NCI-H345 treated with DMSO at 0.1 percent for 48 hours (cell line): ENCODE measurements around the gene NELFB.
"Not testable (repeated sequence)": the region's sequence is repeated elsewhere in the genome, so short reads cannot be mapped to it uniquely, and the experiment has no call there.

Experiments used
- DNase-seq: peaks from one replicate; lab custom pipeline; 2025; ENCODE audit not compliant: unreplicated experiment; lab: John Stamatoyannopoulos, UW

Gene NELFB

DNA sequence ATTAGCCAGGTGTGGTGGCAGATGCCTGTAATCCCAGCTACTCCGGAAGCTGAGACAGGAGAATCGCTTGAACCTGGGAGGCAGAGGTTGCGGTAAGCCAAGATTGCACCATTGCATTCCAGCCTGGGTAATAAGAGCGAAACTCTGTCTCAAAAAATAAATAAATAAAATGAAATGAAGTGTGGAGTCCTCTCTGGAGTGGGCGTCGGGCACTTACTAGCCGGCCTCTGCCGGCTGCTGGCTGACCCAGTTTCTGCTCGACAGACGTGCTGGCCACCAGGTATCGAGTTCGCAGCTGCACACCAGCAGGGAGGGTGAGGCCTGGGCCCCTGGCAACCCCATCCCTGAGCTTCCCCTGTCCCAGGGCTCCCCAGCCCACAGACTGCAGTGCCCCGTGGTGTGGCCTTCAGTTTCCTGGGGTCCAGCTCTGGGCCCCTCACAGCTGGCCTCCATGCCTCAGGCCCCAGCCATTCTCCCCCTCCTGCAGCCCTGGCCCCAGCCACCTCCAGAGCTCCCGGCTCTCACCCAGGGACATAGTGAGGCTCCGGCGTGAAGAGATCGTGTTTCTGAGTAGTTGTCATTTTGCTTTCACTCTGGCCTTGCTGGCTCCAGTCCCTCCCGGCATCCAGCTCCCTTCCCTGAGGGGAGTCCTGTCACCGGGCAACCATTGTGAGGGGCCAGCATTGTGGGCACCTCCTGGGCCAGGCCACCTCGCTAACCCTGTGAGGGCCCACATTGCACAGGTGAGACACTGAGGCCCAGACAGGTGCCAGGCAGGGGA lies 7.8 kb upstream of the NELFB start:
- DNase-seq, result no peak

- no peak for DNase-seq
These were observed 7.3 kb upstream of the NELFB start for GRCh38 chr9:137247916-137248175.

- no peak for DNase-seq
These were observed 4.6 kb upstream of the NELFB start for GRCh38 chr9:137250329-137251193.

DNA sequence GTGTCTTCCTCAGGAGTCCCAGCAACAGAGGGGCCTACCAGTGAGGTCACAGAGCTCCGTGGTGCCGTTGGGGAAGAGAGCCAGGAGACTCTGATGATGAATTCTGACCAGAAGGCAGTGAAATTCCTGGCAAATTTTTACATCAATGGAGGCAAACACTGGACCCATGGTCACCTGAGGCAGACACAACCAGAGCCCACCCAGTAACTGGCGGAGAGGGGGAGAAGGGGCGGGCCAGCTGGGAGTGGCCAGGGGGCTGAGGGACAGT lies 4.0 kb upstream of the NELFB start, which contains the start of gene STPG3:
Gene STPG3 (plus strand): TSS at position 93 of the 268 bp plus-strand sequence. CDS start 1 bp downstream, at position 94.
- no peak for DNase-seq

DNA sequence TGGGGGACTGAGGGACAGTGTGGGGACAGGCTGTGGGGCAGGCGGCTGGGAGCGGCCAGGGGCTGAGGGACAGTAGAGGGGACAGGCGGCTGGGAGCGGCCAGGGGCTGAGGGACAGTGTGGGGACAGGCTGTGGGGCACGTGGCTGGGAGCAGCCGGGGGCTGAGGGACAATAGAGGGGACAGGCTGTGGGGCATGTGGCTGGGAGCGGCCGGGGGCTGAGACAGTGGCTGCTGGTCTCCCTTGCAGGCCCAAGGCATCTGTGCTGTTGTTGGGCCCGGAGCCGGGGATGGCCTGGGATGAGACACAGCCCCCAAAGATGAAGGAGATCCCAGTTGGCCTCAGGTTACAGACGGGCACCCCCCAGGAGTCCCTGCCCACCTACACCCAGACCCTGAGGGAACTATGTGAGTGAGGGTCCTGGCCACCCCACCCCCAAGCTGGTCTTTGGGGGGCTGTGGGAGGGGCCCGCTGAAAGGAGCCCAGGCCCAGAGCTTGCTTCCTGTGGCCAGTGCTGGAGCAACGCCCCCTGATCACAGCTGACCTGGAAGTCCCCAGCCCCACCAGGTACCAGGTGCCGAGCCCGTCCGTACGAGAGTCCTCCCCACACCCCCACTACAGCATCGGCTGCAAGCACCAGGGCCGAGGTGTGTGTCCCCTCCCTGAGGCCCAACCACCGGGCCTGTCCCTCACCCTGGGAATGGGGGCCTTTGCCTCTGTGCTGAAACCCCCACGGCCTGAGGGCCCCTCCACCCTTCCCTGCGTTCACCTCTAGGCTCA lies 3.4 kb upstream of the NELFB start:
- no peak for DNase-seq

DNA sequence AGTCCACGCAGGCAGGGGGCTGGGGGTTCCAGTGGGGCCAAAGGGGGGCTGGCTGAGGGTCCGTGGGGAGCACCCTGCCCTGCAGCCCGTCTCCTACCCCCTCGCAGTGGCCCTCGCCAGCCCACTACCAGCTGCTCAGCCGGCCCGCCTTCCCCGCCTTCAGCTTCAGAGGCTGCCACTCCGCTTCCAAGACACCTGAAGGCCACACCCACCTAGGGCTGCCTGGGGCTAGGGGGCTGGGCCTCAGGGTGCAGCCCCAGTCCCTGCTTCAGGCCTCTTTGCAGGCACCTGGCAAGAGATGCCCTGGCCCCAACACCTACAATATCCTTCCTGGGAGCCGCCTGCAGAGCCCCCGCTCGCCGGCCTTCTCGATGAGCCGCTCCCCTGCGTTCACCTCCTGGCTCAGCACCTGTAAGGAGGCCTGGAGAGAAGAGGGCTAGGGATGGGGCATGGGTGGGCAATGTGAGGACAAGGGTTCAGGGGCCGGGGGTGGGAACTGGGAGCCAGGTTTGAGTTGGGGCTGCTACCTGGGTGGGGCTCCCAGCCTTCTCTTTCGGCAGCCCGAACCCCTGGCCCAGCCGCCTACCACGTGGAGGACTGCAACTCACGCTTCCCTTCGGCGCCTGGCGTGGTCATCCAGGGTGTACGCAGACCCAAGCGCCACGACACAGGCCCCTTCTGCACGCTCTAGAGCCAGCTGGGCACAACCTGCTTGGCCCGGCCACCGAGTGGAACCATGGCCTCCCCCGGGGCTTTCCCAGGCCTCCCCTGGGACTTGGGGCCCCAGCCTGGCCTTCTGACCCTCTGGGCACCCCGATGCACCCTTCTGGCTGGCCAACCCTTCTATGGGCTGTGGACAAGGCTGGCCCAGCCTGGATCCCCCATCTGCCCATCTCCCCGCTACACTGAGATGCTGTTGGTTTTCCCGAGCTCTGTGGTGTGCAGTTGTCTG lies 2.3 kb upstream of the NELFB start:
- DNase-seq, result no peak

DNA sequence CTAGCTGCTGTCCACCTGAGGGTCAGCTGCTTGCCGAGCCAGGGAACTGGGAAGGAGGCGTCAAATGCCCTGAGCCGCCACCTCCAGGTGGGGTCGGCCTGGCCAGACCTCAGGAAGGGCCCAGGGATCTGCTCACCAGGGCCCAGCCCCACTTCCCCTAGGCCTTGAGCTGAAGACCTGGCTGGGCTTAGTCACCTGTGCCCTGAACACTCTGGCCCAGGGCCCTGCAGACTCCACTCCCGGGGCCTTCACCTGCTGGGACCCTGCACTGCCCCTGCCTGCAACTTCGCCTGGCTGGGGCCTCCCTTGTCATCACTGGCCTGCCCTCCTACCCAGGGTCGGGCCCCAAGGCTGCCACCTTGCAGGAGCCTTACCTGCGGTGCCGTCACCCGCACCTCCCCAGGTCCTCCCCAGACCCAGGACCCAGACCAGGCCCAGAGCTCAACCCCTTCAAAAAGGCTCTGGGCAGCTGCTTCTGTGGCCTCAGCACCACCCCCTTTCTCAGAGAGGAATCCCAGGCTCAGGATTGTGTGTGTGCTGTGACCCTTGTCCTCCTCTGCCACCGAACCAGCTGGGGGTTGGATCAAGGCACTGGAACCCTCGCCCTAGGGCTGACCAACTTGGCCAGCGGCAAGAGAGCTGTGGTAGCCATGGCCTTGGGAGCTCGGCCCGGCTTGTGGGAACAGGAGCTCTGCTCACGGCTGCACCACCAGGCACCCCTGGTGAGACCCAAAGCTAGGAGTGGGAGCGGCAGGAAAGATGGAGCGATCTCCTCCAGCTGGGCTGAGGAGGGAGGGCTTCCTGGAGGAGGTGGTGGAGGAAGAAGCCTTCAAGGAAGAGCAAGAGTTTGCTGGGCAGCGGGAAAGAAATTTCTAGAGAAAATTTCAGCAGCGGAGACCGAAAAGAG lies 1.2 kb upstream of the NELFB start:
- DNase-seq, result no peak

DNA sequence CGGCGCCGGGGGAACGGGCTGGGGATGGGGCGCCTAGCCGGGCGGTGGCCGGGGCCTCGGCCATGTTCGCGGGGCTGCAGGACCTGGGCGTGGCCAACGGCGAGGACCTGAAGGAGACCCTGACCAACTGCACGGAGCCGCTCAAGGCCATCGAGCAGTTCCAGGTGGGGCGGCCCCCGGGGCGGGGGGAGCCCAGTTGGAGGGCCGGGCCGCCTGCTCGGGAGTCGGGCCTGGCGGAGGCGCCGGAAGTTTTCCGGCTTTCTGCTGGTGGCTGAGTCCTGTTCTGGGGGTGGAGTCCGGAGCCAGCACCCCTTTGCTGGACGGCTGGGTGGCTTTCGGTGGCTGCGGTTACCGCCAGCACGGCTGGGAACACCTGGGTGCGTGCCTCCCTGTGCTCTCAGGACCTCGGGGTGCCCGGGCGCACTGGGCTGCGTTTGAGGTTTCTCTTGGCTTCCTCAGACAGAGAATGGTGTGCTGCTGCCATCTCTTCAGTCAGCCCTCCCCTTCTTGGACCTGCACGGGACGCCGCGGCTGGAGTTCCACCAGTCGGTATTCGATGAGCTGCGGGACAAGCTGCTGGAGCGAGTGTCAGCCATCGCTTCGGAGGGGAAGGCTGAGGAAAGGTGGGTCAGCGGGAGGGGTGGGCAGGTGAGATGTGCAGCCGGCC lies 454 bp downstream of the NELFB start:
- DNase-seq, result no peak

DNA sequence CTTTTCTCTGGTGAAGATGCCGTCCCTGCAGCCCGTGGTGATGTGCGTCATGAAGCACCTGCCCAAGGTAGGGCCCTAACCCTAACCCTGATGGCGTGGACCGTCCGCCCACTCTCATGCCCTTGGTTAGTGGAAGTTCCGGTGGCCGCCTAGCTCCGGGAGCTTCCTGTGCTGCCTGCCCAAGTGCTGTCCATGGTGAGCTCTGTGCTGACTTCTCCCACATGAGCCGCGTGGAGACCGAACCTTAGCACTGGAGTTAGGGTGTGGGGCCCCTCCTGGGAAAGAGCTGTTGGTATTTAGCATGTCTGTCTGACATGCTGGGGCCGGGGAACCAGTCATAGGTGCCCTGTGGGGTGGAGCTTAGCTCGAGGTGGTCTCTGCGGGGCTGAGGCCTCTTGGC lies 1.2 kb downstream of the NELFB start:
- no peak for DNase-seq

DNA sequence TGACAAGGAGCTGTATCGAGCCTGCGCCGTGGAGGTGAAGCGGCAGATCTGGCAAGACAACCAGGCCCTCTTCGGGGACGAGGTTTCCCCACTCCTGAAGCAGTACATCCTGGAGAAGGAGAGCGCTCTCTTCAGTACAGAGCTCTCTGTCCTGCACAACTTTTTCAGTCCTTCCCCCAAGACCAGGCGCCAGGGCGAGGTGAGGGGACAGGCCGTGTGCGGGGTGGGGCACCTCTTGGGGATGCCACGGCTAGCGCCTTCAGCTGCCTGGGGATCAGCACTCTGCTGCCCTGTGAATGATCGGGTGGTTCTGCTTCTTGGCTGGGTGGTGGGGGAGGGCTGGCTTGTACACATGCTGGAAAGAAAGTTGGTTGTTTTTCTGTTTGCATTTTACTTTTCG lies 1.7 kb downstream of the NELFB start:
- DNase-seq, result no peak

DNA sequence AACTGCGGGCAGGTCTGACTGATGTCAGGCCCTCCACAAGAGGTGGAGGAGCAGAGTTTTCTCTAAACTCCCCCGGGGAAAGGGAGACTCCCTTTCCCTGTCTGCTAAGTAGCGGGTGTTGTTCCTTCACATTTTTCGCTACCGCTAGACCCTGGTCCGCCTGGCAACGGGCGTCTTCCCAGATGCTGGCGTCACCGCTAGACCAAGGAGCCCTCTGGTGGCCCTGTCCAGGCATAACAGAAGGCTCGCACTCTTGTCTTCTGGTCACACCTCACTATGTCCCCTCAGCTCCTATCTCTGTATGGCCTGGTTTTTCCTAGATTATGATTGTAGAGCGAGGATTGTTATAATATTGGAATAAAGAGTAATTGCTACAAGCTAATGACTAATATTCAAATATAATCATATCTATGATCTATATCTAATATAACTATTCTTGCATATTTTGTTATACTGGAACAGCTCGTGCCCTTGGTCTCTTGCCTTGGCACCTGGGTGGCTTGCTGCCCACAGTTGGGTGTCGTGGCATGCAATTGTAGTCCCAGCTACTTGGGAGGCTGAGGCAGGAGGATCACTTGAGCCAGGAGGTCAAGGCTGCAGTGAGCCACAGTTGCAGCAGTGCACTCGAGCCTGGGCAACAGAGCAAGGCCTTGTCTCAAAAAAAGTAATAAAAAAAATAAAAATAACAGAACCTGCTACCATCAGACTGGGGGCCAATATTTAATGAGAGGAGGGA lies 7.2 kb downstream of the NELFB start:
- DNase-seq, result not testable (repeated sequence)

GRCh38 chr9:137262909-137263285 lies 7.8 kb downstream of the NELFB start:
- no peak for DNase-seq

GRCh38 chr9:137263506-137263905 lies 8.4 kb downstream of the NELFB start:
- DNase-seq, result no peak

DNA sequence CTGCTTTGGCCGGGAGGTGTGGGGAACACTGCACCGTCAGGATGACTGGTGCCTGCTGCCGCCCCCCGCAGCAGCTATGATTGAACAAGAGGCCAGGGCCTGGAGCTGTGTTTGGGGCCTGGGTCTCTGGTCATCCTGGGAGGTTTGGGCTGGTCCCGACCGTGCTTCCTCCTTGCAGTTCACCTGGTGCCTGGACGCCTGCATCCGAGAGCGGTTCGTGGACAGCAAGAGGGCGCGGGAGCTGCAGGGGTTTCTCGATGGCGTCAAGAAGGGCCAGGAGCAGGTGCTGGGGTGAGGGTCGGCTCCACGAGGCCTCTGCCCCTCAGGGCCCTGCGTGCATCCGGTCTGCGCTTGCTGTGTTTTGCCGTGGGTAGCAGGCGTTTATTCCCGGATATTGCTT lies 8.9 kb downstream of the NELFB start:
- DNase-seq, result no peak

DNA sequence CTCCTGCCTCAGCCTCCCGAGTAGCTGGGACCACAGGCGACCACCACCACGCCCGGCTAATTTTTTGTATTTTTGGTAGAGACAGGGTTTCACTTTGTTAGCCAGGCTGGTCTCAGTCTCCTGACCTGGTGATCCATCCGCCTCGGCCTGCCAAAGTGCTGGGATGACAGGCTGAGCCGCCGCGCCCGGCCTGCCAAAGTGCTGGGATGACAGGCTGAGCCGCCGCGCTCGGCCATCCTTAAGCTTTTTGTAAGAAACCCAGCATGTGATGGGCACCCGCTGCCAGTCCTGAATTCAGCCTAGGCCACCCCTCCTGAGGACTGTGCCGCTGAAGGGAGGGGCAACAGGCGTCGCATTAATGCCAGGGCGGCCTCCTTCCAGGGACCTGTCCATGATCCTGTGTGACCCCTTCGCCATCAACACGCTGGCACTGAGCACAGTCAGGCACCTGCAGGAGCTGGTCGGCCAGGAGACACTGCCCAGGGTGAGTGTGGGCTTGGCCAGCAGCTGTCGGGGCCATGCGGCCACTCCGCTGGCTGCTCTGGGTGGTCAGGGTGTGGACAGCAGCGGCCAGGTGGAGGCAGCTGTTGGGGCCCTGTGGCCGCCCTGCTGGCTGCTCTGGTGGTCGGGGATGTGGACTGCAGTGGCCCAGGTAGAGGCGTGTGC lies 10.5 kb downstream of the NELFB start:
- DNase-seq, result no peak

DNA sequence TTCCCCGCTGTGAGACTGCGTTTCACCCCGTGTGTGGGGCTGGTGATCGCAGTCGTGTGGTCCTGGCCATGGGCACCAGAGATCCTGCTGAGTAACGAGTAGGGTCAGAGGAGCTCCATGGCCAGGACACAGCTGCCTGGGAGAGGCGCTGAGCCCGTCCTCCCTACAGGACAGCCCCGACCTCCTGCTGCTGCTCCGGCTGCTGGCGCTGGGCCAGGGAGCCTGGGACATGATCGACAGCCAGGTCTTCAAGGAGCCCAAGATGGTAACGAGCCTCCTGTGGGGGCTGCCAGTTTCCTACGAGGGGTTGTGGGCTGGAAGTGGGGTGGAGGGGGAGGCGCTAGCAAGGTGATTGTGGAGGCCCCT lies 11.0 kb downstream of the NELFB start:
- no peak for DNase-seq

DNA sequence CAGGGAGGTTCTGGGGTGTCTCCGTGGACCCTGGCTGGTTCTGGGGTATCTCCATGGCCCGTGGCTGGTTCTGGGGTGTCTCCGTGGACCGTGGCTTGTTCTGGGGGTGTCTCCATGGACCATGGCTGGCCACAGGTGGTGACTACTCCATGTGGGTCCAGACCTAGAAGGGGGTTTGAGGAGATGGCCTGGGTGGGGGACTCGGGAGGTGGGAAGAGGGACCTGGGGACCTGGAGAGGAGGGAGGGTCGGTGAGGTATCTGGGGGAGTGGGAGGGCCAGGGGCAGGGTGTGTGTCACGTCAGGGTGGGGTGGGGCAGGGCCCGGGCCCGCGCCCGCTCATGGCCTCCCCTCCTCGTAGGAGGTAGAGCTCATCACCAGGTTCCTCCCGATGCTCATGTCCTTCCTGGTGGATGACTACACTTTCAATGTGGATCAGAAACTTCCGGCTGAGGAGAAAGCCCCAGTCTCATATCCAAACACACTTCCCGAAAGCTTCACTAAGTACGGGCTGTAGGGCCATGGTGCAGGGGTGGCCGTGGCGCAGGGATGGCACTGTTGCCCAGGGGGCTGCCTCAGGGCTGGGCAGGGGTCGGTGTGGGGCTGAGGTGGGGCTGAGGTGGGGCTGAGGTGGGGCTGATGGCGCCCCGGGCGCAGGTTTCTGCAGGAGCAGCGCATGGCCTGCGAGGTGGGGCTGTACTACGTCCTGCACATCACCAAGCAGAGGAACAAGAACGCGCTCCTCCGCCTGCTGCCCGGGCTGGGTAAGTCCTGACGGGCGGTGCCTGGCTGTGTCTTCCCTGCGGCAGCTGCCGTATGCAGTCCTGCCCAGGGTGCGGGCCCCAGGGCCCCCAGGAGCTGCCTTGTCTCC lies 11.7 kb downstream of the NELFB start:
- no peak for DNase-seq
